Body of pancreas (tissue), 4 donors: ENCODE results near the gene MYO1C. TPM values are rescaled to one million over a fixed set of nuclear protein-coding genes. Genes with fewer than 3 reads are reported as not detected.
"Not testable (repeated sequence)": the region's sequence is repeated elsewhere in the genome, so short reads cannot be mapped to it uniquely, and the experiment has no call there.

Source experiments
- ATAC-seq: fragments of 150-250 bp; one replicate; pipeline ENCODE4 v1.9.1; 2016
- DNase-seq, 4 donors: peaks; one replicate each; pipeline ENCODE4 v3.0.0-alpha.2; 2019
- H3K27ac ChIP-seq, 4 donors: fragments of 200-600 bp; sonication (generic); 1 replicate in 3 of 4; 2 replicates in 1 of 4; pipeline versions ENCODE4 v1.5.1 to v1.6.1; 2016 to 2019; ENCODE audit warnings: mild to moderate bottlenecking in 1 of 4, mixed read lengths in 1 of 4, moderate library complexity in 1 of 4
- H3K27me3 ChIP-seq, 2 donors: fragments of 200-600 bp; sonication (generic); one replicate each; pipeline ENCODE4 v1.6.0; 2016; ENCODE audit warnings: mild to moderate bottlenecking in 1 of 2
- H3K36me3 ChIP-seq, 2 donors: fragments of 200-600 bp; sonication (generic); replicated peaks in 1 of 2; 2 replicates each; pipeline ENCODE4 v1.5.1; 2016; ENCODE audit warnings: low read depth in 2 of 2; ENCODE audit not compliant: insufficient read depth in 1 of 2
- H3K4me1 ChIP-seq: fragments of 200-600 bp; sonication (generic); one replicate; pipeline ENCODE4 v1.6.0; 2016
- H3K4me3 ChIP-seq, 2 donors: fragments of 200-600 bp; sonication (generic); 1 replicate in 1 of 2; 2 replicates in 1 of 2; pipeline ENCODE4 v1.5.1; 2016 to 2019
- H3K9me3 ChIP-seq, 3 donors: fragments of 200-600 bp; sonication (generic); 1 replicate in 2 of 3; 2 replicates in 1 of 3; pipeline ENCODE4 v1.5.1; 2016
- CTCF ChIP-seq, 7 experiments: fragments of 450-650 bp in 4 of 7; fragments of 200-600 bp in 3 of 7; sonication (generic) in 3 of 7; IDR thresholded peaks; one replicate each; pipeline ENCODE4 v1.5.1; 2016 to 2019; ENCODE audit warnings: antibody characterized with exemption in 7 of 7
- POLR2A ChIP-seq, 3 donors: fragments of 450-650 bp; IDR thresholded peaks; one replicate each; pipeline ENCODE4 v1.6.1; 2016; ENCODE audit warnings: antibody characterized with exemption in 3 of 3, mild to moderate bottlenecking in 2 of 3
- WGBS, 2 donors: methylation state at CpG; one replicate each; pipeline ENCODE4 v1.1.5; 2017; 5-methylcytosine and 5-hydroxymethylcytosine counted together
- intact Hi-C: fragments of 100-400 bp; cut with DNase I; formaldehyde crosslinking; loops from one replicate; pipeline ENCODE4 v1.15.1; 2023
- total RNA-seq, 2 donors: library from RNA; depleted of rRNA; stranded (reverse); fragments of >200 nt; gene quantifications; one replicate each; pipeline ENCODE4 v1.1.0, GENCODE V29; 2016

Gene MYO1C
- total RNA-seq, 2 donors from 2014 or later: 77.3 to 94.6 TPM

GRCh38 chr17:1532836-1533602, 40.5 kb upstream of the MYO1C start:
- Histone ChIP-seq H3K9me3 (no peaks in the 10 kb centered on the region), H3K27ac (no peak overlapping the region), H3K27me3 (no peaks in the 10 kb centered on the region), H3K36me3 (peaks cover 15 to 31% of the 10 kb centered on the region in 2 donors), H3K4me1 (no peaks in the 10 kb centered on the region), H3K4me3 (no peak overlapping the region)
- DNase-seq (peak in 1 of 4 donors; percentile 20), ATAC-seq (no peak)
- intact Hi-C loops: no loop called here
- TF ChIP-seq POLR2A (IDR thresholded peaks at IDR 0.05) (no peak), CTCF (IDR thresholded peaks at IDR 0.05) (peak in 2 of 7 experiments; percentile 7 to 27)
- 81 to 97% methylated on average over 7 to 9 of the region's 10 CpGs for WGBS, 2 donors

- Histone ChIP-seq H3K4me3 (no peak overlapping the region), H3K36me3 (peaks cover 15 to 23% of the 10 kb centered on the region in 2 donors), H3K27me3 (no peaks in the 10 kb centered on the region), H3K4me1 (no peaks in the 10 kb centered on the region), H3K9me3 (no peaks in the 10 kb centered on the region), H3K27ac (no peak overlapping the region)
- no peak for TF ChIP-seq CTCF (IDR thresholded peaks at IDR 0.05)
- TF ChIP-seq POLR2A (IDR thresholded peaks at IDR 0.05): no peak
- DNase-seq: no peak
- intact Hi-C loops: no loop called here
- no peak for ATAC-seq
- 28 to 32% methylated on average over 2 of the region's 2 CpGs for WGBS, 2 donors
Observed at GRCh38 chr17:1529863-1530262, 37.4 kb upstream of the MYO1C start.

GRCh38 chr17:1526876-1527275, 34.4 kb upstream of the MYO1C start:
- DNase-seq, H3K4me1 ChIP-seq, H3K36me3 ChIP-seq, intact Hi-C loops, H3K9me3 ChIP-seq, H3K27ac ChIP-seq, H3K27me3 ChIP-seq, ATAC-seq, H3K4me3 ChIP-seq: not testable (repeated sequence)
- 81 to 82% methylated on average over 4 of the region's 4 CpGs for WGBS, 2 donors

- intact Hi-C loops: no loop called here
- Histone ChIP-seq H3K4me1 (peaks cover 7% of the 10 kb centered on the region), H3K9me3 (no peaks in the 10 kb centered on the region), H3K4me3 (no peak overlapping the region), H3K36me3 (peaks cover 0 to 2% of the 10 kb centered on the region in 2 donors), H3K27me3 (no peaks in the 10 kb centered on the region), H3K27ac (no peak overlapping the region)
- TF ChIP-seq POLR2A (IDR thresholded peaks at IDR 0.05) (no peak), CTCF (IDR thresholded peaks at IDR 0.05) (no peak)
- ATAC-seq (no peak), DNase-seq (no peak)
- 89 to 96% methylated on average over 5 of the region's 5 CpGs for WGBS, 2 donors
Observed at GRCh38 chr17:1522626-1523025, 30.1 kb upstream of the MYO1C start.

GRCh38 chr17:1521086-1521640, 28.7 kb upstream of the MYO1C start:
- WGBS, 2 donors: 83 to 88% methylated on average over 9 to 10 of the region's 10 CpGs
- Histone ChIP-seq H3K36me3 (peaks cover 0 to 2% of the 10 kb centered on the region in 2 donors), H3K27me3 (no peaks in the 10 kb centered on the region), H3K9me3 (no peaks in the 10 kb centered on the region), H3K4me1 (peaks cover 11% of the 10 kb centered on the region), H3K27ac (no peak overlapping the region), H3K4me3 (no peak overlapping the region)
- intact Hi-C loops: no loop called here
- DNase-seq (no peak), ATAC-seq (no peak)
- no peak for TF ChIP-seq CTCF (IDR thresholded peaks at IDR 0.05)
- TF ChIP-seq POLR2A (IDR thresholded peaks at IDR 0.05): no peak
